ENCODE measurements around the gene NCK1.

The NCK1 gene

DNA sequence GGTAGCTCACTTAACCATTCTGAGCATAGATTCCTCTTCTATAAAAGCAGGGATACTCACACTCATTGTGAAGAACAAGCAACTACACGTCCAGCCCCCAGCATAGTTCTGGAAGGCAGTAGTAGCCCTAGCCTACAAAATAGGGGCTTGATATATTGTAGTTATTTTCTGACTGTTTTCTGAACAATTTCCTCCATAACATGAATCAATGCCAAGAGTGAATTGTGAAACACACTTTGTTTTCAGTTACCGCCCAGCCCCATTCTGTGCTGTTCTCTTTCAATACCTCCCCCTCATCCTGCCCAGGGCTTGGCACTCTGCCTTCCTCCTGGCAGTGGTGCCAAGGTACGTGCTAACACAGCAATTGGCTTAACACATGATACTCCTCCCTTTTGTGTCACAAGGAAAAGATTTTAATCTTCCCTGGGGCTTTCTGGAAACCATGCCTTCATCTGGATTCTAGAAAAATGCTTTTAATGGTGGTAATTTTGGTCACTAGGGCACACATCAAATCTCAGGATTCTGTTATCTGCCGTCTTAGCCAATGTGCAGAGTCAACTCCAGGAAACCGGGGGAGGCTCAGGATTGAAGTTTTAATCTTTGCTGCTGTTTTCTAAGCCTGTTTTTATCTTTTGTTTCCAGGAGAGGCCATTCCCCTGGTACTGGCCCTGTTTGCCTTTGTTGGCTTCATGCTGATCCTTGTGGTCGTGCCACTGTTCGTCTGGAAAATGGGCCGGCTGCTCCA is 132.9 kb downstream of the NCK1 start:
- no peak overlapping the region for H3K4me3 ChIP-seq (ENCODE audit: low read depth, low read length)
- no peak for TF ChIP-seq CTCF (IDR thresholded peaks at IDR 0.05; ENCODE audit: insufficient read depth, low read depth, low read length, missing control alignments)

DNA sequence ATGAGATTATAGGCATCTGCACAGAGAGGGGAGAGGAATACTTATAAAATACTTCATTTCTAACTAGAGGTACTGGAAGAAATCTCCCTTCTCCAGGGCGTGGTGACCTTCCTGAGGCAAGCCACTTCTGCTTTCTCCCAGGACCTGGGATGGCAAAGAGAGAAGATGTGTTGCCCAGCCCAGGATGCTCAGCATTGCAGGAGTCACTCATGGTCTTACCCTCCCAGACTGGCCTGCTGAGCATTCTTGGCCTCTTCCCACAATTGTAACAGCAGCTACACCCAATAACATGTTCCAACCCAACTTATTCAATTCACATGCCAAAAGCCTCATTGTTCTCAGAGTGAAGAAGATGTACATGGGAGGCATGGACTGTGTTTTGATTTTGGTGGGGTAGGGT is 133.6 kb downstream of the NCK1 start:
- DNase-seq (ENCODE audit: low read depth): no peak
- no peak overlapping the region for H3K4me3 ChIP-seq (ENCODE audit: low read depth, low read length)
- TF ChIP-seq CTCF (IDR thresholded peaks at IDR 0.05; ENCODE audit: insufficient read depth, low read depth, low read length, missing control alignments): no peak

More for the DNA sequence above, 132.9 kb downstream of the NCK1 start:
- no peak for DNase-seq (ENCODE audit: low read depth)

Measured in GM12865 (cell line).